Liver (tissue), 3 donors: ENCODE data around the gene ENOX1.

Experiments used
- JUND ChIP-seq, 2 donors: IDR thresholded peaks; 2 replicates each; pipeline ENCODE4 v1.6.1; 2016; ENCODE audit warnings: antibody characterized with exemption in 2 of 2
- RAD21 ChIP-seq, 2 donors: IDR thresholded peaks; 2 replicates each; pipeline ENCODE4 v1.6.1; 2016; ENCODE audit warnings: antibody characterized with exemption in 2 of 2, mild to moderate bottlenecking in 2 of 2
- RXRA ChIP-seq, 2 donors: IDR thresholded peaks; 2 replicates each; pipeline ENCODE4 v1.6.1; 2017 to 2018; ENCODE audit warnings: antibody characterized with exemption in 2 of 2, mild to moderate bottlenecking in 1 of 2
- SP1 ChIP-seq: IDR thresholded peaks from 2 replicates; pipeline ENCODE4 v1.6.1; 2018; ENCODE audit warnings: antibody characterized with exemption, mild to moderate bottlenecking
- YY1 ChIP-seq: IDR thresholded peaks from 2 replicates; pipeline ENCODE4 v1.6.1; 2016; ENCODE audit warnings: antibody characterized with exemption, mild to moderate bottlenecking
- TF ChIP-seq, protein P1 (sequence below): fragments of 150-350 bp; IDR thresholded peaks from 2 replicates; pipeline ENCODE4 v1.5.1; 2017; ENCODE audit warnings: improper control_type of control experiment, low read depth, low read length; ENCODE audit not compliant: missing input control
- TF ChIP-seq, protein P2 (sequence below): IDR thresholded peaks from 2 replicates; pipeline ENCODE4 v1.6.1; 2016; ENCODE audit warnings: antibody characterized with exemption, mild to moderate bottlenecking
- TF ChIP-seq, protein P3 (sequence below): IDR thresholded peaks from 2 replicates; pipeline ENCODE4 v1.6.1; 2016; ENCODE audit warnings: antibody characterized with exemption
- donor health status: healthy.
- donor health status: healthy.

DNA sequence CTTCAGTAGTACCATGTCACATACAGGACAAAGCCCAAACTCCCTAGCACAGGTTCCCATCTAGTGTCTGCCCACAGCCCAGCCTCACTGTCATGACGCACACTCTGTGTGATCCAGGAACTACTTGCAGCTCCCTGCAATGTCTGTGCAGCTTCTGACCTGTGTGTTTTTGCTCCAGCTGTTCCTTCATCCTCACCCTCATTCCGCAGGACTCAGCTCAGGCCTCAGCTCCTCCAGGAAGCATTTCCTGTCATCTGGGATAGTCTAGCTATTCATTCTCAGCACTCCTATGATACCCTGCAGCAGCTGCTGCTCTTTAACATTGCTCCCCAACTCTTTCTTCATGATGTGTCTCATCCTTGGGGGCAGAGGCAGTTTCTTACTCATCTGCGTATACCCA lies 56.1 kb downstream of the ENOX1 start:
- TF ChIP-seq, protein P1, sequence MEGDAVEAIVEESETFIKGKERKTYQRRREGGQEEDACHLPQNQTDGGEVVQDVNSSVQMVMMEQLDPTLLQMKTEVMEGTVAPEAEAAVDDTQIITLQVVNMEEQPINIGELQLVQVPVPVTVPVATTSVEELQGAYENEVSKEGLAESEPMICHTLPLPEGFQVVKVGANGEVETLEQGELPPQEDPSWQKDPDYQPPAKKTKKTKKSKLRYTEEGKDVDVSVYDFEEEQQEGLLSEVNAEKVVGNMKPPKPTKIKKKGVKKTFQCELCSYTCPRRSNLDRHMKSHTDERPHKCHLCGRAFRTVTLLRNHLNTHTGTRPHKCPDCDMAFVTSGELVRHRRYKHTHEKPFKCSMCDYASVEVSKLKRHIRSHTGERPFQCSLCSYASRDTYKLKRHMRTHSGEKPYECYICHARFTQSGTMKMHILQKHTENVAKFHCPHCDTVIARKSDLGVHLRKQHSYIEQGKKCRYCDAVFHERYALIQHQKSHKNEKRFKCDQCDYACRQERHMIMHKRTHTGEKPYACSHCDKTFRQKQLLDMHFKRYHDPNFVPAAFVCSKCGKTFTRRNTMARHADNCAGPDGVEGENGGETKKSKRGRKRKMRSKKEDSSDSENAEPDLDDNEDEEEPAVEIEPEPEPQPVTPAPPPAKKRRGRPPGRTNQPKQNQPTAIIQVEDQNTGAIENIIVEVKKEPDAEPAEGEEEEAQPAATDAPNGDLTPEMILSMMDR, result no peak
- TF ChIP-seq SP1, result no peak
- TF ChIP-seq, protein P2, sequence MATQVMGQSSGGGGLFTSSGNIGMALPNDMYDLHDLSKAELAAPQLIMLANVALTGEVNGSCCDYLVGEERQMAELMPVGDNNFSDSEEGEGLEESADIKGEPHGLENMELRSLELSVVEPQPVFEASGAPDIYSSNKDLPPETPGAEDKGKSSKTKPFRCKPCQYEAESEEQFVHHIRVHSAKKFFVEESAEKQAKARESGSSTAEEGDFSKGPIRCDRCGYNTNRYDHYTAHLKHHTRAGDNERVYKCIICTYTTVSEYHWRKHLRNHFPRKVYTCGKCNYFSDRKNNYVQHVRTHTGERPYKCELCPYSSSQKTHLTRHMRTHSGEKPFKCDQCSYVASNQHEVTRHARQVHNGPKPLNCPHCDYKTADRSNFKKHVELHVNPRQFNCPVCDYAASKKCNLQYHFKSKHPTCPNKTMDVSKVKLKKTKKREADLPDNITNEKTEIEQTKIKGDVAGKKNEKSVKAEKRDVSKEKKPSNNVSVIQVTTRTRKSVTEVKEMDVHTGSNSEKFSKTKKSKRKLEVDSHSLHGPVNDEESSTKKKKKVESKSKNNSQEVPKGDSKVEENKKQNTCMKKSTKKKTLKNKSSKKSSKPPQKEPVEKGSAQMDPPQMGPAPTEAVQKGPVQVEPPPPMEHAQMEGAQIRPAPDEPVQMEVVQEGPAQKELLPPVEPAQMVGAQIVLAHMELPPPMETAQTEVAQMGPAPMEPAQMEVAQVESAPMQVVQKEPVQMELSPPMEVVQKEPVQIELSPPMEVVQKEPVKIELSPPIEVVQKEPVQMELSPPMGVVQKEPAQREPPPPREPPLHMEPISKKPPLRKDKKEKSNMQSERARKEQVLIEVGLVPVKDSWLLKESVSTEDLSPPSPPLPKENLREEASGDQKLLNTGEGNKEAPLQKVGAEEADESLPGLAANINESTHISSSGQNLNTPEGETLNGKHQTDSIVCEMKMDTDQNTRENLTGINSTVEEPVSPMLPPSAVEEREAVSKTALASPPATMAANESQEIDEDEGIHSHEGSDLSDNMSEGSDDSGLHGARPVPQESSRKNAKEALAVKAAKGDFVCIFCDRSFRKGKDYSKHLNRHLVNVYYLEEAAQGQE, result no peak
- no peak for TF ChIP-seq RXRA (IDR thresholded peaks at IDR 0.05)
- TF ChIP-seq YY1, result no peak
- TF ChIP-seq RAD21 (IDR thresholded peaks at IDR 0.05), result no peak
- TF ChIP-seq, protein P3, sequence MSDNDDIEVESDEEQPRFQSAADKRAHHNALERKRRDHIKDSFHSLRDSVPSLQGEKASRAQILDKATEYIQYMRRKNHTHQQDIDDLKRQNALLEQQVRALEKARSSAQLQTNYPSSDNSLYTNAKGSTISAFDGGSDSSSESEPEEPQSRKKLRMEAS, result no peak
- no peak for TF ChIP-seq JUND (IDR thresholded peaks at IDR 0.05)
